HCT116 (cell line): ENCODE results near the gene APOC1. TPM values are rescaled to one million over a fixed set of nuclear protein-coding genes. Genes with fewer than 3 reads are reported as not detected.

ENCODE experiments used
- ATAC-seq: fragments of 200-7000 bp; cut with Tn5 transposase; 2 replicates; pipeline ENCODE4 v1.9.1; 2020; ENCODE audit warnings: mild to moderate bottlenecking, moderate library complexity
- BruUV-seq: library from RNA; stranded (reverse); fragments of 400-500 nt; replicated peaks from 2 replicates; lab custom pipeline; 2021; lab: Mats Ljungman, UMichigan
- CTCF ChIA-PET: fragments of 300-600 bp; sonication (Branson Sonifier 250); formaldehyde crosslinking; loops from one replicate; lab custom pipeline; 2021; ENCODE audit warnings: antibody characterized with exemption; lab: Charles Lee
- POLR2A ChIA-PET: fragments of 300-600, 350-600 bp; sonication (Branson Sonifier 250); formaldehyde crosslinking; loops from one replicate; lab custom pipeline; 2021; ENCODE audit warnings: antibody characterized with exemption; lab: Charles Lee
- RAD21 ChIA-PET, 2 experiments: fragments of 300-600 bp; sonication (Branson Sonifier 250); formaldehyde crosslinking; loops; one replicate each; lab custom pipeline; 2023; ENCODE audit warnings: low total read pairs in 2 of 2; ENCODE audit not compliant: uncharacterized antibody in 2 of 2, unreplicated experiment in 2 of 2, low non-redundant PET in 1 of 2; lab: Charles Lee
- DNase-seq: peaks from one replicate; pipeline ENCODE4 v3.0.0-alpha.2; 2010; ENCODE audit warnings: low read depth, low spot score
- H2AFZ ChIP-seq: fragments of 200-600 bp; shearing (Covaris generic), sonication (generic); 2 replicates; pipeline ENCODE4 v1.6.1; 2017; ENCODE audit warnings: low read depth, mixed run types, mixed read lengths, antibody characterized with exemption, low read length; ENCODE audit not compliant: poor library complexity, severe bottlenecking
- H3K27ac ChIP-seq: 2 replicates; pipeline ENCODE4 v1.5.1; 2012; ENCODE audit warnings: low read depth, low read length
- H3K27me3 ChIP-seq: fragments of 200-600 bp; sonication (generic); 2 replicates; pipeline ENCODE4 v1.6.1; 2016; ENCODE audit warnings: mixed run types, low read length, mixed read lengths; ENCODE audit not compliant: insufficient read depth
- H3K36me3 ChIP-seq, 2 experiments: fragments of 200-500 bp in 1 of 2; fragments of 200-600 bp in 1 of 2; sonication (Bioruptor generic) in 1 of 2; sonication (generic) in 1 of 2; 2 replicates each; pipeline versions ENCODE4 v1.5.1 to v1.6.1; 2014 to 2016; ENCODE audit warnings: low read length in 2 of 2, inconsistent platforms in 1 of 2, mixed read lengths in 1 of 2, mixed run types in 1 of 2; ENCODE audit not compliant: insufficient read depth in 2 of 2, control insufficient read depth in 1 of 2
- H3K4me1 ChIP-seq, 2 experiments: fragments of 200-600 bp in 1 of 2; sonication (generic) in 1 of 2; 2 replicates each; pipeline versions ENCODE4 v1.5.1 to v1.6.1; 2012 to 2017; ENCODE audit warnings: low read length in 2 of 2, inconsistent platforms in 1 of 2, mild to moderate bottlenecking in 1 of 2, mixed read lengths in 1 of 2, mixed run types in 1 of 2, moderate library complexity in 1 of 2; ENCODE audit not compliant: insufficient read depth in 2 of 2, control insufficient read depth in 1 of 2
- H3K4me2 ChIP-seq: fragments of 200-600 bp; sonication (generic); 2 replicates; pipeline ENCODE4 v1.6.1; 2017; ENCODE audit warnings: mixed run types, low read length, mixed read lengths
- H3K4me3 ChIP-seq, 2 experiments: fragments of 200-600 bp in 1 of 2; sonication (generic) in 1 of 2; replicated peaks in 1 of 2; 2 replicates each; pipeline ENCODE4 v1.5.1; 2011 to 2016; ENCODE audit warnings: low read length in 2 of 2, control low read depth in 1 of 2, low read depth in 1 of 2, mild to moderate bottlenecking in 1 of 2, mixed read lengths in 1 of 2, mixed run types in 1 of 2
- H3K79me2 ChIP-seq: fragments of 200-600 bp; sonication (generic); 2 replicates; pipeline ENCODE4 v1.6.1; 2017; ENCODE audit warnings: mild to moderate bottlenecking, mixed run types, low read length, moderate library complexity, mixed read lengths; ENCODE audit not compliant: insufficient read depth
- H3K9ac ChIP-seq: fragments of 200-600 bp; sonication (generic); 2 replicates; pipeline ENCODE4 v1.6.1; 2016; ENCODE audit warnings: low read length, mixed read lengths
- H3K9me2 ChIP-seq: fragments of 200-600 bp; sonication (generic), shearing (Covaris generic); 2 replicates; pipeline ENCODE4 v1.6.1; 2017; ENCODE audit warnings: mixed run types, mild to moderate bottlenecking, moderate library complexity; ENCODE audit not compliant: insufficient read depth
- H3K9me3 ChIP-seq, 2 experiments: fragments of 200-500 bp in 1 of 2; fragments of 200-600 bp in 1 of 2; sonication (Bioruptor generic) in 1 of 2; sonication (generic) in 1 of 2; 2 replicates each; pipeline ENCODE4 v1.6.1; 2014 to 2017; ENCODE audit warnings: low read length in 2 of 2, mixed read lengths in 2 of 2, inconsistent platforms in 1 of 2, low read depth in 1 of 2, mild to moderate bottlenecking in 1 of 2, mixed run types in 1 of 2, moderate library complexity in 1 of 2; ENCODE audit not compliant: control insufficient read depth in 1 of 2, insufficient read depth in 1 of 2
- H4K20me1 ChIP-seq: fragments of 200-600 bp; sonication (generic), shearing (Covaris generic); 2 replicates; pipeline ENCODE4 v1.6.1; 2017; ENCODE audit warnings: mixed run types, mild to moderate bottlenecking, moderate library complexity; ENCODE audit not compliant: insufficient read depth
- CEBPB ChIP-seq: IDR thresholded peaks from 2 replicates; pipeline ENCODE4 v1.6.1; 2012; ENCODE audit warnings: low read depth
- EGR1 ChIP-seq: IDR thresholded peaks from 2 replicates; pipeline ENCODE4 v1.6.1; 2012; ENCODE audit warnings: low read depth
- EZH2 ChIP-seq: fragments of 200-600 bp; sonication (generic); IDR thresholded peaks from 2 replicates; pipeline ENCODE4 v1.6.1; 2017; ENCODE audit warnings: antibody characterized with exemption, mixed run types
- JUND ChIP-seq: IDR thresholded peaks from 2 replicates; pipeline ENCODE4 v1.6.1; 2012
- RAD21 ChIP-seq: IDR thresholded peaks from 2 replicates; pipeline ENCODE4 v1.6.1; 2012; ENCODE audit warnings: low read depth, mild to moderate bottlenecking
- YY1 ChIP-seq: IDR thresholded peaks from 2 replicates; pipeline ENCODE4 v1.6.1; 2011; ENCODE audit warnings: low read length, low read depth, moderate library complexity, mild to moderate bottlenecking; ENCODE audit not compliant: insufficient replicate concordance; ENCODE audit errors: extremely low read depth
- ZBTB33 ChIP-seq: IDR thresholded peaks from 2 replicates; pipeline ENCODE4 v1.6.1; 2011; ENCODE audit warnings: mild to moderate bottlenecking, low read length, moderate library complexity; ENCODE audit not compliant: insufficient replicate concordance; ENCODE audit errors: extremely low read depth
- ZNF274 ChIP-seq: fragments of 200-500 bp; sonication (Bioruptor generic); IDR thresholded peaks from 2 replicates; pipeline ENCODE4 v1.6.1; 2014; ENCODE audit warnings: mild to moderate bottlenecking, low read depth, low read length, inconsistent platforms
- intact Hi-C: fragments of 100-400 bp; cut with micrococcal nuclease; formaldehyde crosslinking; loops from 2 replicates; pipeline ENCODE4 v1.10.0; 2022
- total RNA-seq: library from RNA; stranded (reverse); gene quantifications from one replicate; pipeline ENCODE4 v1.2.1, GENCODE V29; 2021; ENCODE audit not compliant: unreplicated experiment
- TF ChIP-seq, protein P1 (sequence below), 3 experiments: fragments of 200-600 bp in 1 of 3; sonication (generic) in 1 of 3; IDR thresholded peaks in 2 of 3; conservative IDR thresholded peaks in 1 of 3; 2 replicates each; pipeline ENCODE4 v1.5.1; 2012 to 2017; ENCODE audit warnings: low read depth in 2 of 3, low read length in 2 of 3, antibody characterized with exemption in 1 of 3, borderline replicate concordance in 1 of 3, control low read depth in 1 of 3, mild to moderate bottlenecking in 1 of 3, mixed read lengths in 1 of 3, mixed run types in 1 of 3, moderate library complexity in 1 of 3; ENCODE audit not compliant: insufficient read depth in 1 of 3

APOC1 gene
- total RNA-seq, 1 experiment from 2014 or later, result 5.1 TPM

- ChIA-PET POLR2A (no interaction called here), RAD21 (no interaction called here), CTCF (no interaction called here)
- no peaks in the 10 kb centered on the region for H3K9me2 ChIP-seq
- H3K36me3 ChIP-seq, result no peaks in the 10 kb centered on the region
- H3K4me2 ChIP-seq, result no peak overlapping the region
- H3K9me3 ChIP-seq, result no peaks in the 10 kb centered on the region
- H3K4me1 ChIP-seq, result no peaks in the 10 kb centered on the region
- no peaks in the 10 kb centered on the region for H3K79me2 ChIP-seq
- intact Hi-C loops, result no loop called here
- TF ChIP-seq EZH2 (no peak), JUND (no peak), CEBPB (no peak), EGR1 (no peak), RAD21 (no peak), YY1 (no peak), ZBTB33 (no peak), ZNF274 (no peak)
- TF ChIP-seq, protein P1, sequence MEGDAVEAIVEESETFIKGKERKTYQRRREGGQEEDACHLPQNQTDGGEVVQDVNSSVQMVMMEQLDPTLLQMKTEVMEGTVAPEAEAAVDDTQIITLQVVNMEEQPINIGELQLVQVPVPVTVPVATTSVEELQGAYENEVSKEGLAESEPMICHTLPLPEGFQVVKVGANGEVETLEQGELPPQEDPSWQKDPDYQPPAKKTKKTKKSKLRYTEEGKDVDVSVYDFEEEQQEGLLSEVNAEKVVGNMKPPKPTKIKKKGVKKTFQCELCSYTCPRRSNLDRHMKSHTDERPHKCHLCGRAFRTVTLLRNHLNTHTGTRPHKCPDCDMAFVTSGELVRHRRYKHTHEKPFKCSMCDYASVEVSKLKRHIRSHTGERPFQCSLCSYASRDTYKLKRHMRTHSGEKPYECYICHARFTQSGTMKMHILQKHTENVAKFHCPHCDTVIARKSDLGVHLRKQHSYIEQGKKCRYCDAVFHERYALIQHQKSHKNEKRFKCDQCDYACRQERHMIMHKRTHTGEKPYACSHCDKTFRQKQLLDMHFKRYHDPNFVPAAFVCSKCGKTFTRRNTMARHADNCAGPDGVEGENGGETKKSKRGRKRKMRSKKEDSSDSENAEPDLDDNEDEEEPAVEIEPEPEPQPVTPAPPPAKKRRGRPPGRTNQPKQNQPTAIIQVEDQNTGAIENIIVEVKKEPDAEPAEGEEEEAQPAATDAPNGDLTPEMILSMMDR (IDR thresholded peaks at IDR 0.05 in 2 of 3, conservative IDR thresholded peaks at IDR 0.05 in 1 of 3; ENCODE audit: borderline replicate concordance in 1 of 3, insufficient read depth in 1 of 3, low read depth in 2 of 3, low read length in 2 of 3), result no peak
- no peak overlapping the region for H2AFZ ChIP-seq
- no TSS peak for BruUV-seq
- no peak overlapping the region for H3K9ac ChIP-seq
- ATAC-seq, result no peak
- DNase-seq, result no peak
- no peak overlapping the region for H3K27ac ChIP-seq
- no peaks in the 10 kb centered on the region for H4K20me1 ChIP-seq
- H3K27me3 ChIP-seq, result no peaks in the 10 kb centered on the region
- no peak overlapping the region for H3K4me3 ChIP-seq
These were observed 25.3 kb downstream of the APOC1 start for GRCh38 chr19:44939668-44940067.
